GM19035 (cell line): ENCODE results near the gene TMEM120B.

Experiments
- ATAC-seq: cut with Tn5 transposase; IDR thresholded peaks from one replicate; pipeline ENCODE4 v1.9.1; 2021; ENCODE audit not compliant: unreplicated experiment

The TMEM120B gene

GRCh38 chr12:121830588-121831265 lies 118.2 kb downstream of the TMEM120B start:
- no peak for ATAC-seq
